HG03175 (cell line): ENCODE measurements around the gene AP3M1.
"Not testable (repeated sequence)": the region's sequence is repeated elsewhere in the genome, so short reads cannot be mapped to it uniquely, and the experiment has no call there.

Experiments
- ATAC-seq: cut with Tn5 transposase; IDR thresholded peaks from one replicate; pipeline ENCODE4 v1.9.1; 2021; ENCODE audit warnings: mild to moderate bottlenecking, moderate library complexity; ENCODE audit not compliant: unreplicated experiment

The AP3M1 gene

GRCh38 chr10:74163319-74164068, 12.9 kb upstream of the AP3M1 start:
- no peak for ATAC-seq

DNA sequence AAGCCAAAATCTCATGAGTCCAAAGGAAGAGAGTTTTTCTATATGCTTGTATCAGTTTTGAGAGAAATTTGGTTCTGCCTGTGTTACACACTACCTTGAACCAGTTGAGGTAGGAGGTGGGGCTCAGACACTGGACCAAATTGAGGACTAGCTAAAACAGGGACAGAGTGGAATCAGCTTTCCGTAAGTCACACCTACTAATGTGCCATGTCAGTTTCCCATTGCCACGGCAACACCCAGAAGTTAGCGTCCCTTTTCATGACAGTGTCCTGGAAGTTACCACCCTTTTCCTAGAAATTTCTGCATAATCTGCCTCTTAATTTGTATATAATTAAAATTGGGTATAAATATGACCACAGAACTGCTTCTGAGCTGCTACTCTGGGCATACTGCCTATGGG, 9.4 kb upstream of the AP3M1 start:
- no peak for ATAC-seq

DNA sequence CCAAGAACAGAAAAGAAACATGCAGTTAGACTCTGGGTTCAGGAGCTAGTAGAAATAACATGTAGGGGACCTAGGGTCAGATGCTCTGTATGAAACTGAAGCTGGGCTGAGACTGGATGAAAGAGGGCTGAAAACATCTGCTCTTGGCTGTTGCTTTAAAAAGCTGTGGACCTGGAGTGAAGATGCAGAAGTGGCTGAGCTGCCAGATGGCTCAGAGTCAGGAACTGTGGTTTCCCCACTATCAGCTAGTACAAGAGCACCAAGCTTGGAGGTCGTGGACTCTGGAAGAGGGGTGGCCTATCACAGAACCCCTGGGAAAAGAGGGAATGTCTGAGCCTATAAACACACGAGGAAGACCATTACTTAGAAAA, 6.3 kb upstream of the AP3M1 start:
- no peak for ATAC-seq

DNA sequence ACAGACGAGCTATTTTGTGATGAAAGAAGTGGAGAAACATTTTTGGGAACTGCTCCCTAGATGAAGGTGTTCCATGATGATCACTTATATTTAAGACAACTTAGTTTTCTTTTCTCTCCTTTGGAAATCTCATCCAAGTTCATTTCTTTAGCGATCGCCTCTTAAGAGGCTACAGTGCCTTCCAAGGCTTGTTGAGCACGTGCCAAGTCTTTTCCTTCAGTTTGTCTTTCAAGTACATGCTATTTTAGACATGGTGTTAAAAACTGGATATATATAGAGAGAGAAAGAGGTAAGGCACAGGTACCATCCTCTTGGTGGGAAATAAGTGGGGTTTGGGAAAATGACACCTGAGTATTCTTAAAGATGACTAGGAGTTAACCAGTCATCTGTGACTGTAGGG, 3.0 kb upstream of the AP3M1 start:
- ATAC-seq: no peak

DNA sequence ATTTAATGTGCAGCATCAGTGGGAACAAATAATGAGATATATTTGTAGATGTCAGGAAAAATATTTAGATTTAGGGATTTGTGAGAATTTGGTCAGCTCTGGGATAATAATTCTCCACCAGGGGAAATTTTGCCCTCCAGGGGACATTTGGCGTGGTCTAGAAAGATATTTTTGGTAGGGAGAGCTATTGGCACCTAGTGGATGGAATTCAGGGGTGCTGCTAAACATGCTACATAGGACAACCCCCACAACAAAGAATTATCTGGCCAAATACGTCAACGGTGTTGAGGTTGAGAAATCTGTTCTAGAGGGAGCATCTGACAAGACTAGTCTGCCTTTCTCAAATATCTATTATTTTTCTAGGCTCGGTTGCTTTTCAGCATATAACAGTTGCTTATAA, 2.5 kb upstream of the AP3M1 start:
- no peak for ATAC-seq

DNA sequence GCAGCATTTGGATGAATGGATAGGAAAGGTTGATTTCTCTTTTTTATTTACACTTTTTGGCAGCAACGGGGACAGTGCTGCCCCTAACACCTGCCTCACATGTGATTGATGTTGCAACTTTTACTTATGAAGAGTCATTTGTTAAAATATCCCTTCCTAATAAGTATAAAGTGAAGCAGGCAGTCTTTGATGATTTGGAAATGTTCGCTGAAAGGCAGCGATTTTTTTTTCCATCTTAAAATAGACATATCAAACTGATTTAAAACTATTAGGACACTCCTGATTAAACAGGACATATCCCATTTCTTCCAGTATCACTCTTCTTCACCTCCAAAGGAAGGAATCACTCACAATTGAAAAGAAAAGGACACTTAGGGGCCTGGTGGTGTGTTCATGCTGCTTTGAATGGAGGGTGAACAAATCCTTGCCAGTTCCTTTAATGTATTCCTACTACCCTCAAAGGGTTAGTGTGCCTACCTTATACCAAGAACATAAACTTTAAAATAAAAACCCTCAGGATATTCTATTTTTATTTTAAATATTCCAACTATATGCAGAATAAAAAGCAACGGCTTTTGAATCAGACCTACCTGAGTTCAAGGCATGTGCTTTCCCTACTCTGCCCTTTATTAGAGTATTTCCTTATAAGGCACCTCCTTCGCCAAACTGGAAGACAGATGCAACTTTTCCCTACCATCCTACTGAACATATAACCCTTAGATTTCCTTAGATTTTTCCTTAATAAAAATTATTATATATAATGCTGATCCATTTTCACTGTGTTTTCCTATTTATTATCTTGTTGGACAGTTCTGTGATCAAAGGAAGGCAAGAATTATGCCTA, 1.5 kb upstream of the AP3M1 start:
- no peak for ATAC-seq

DNA sequence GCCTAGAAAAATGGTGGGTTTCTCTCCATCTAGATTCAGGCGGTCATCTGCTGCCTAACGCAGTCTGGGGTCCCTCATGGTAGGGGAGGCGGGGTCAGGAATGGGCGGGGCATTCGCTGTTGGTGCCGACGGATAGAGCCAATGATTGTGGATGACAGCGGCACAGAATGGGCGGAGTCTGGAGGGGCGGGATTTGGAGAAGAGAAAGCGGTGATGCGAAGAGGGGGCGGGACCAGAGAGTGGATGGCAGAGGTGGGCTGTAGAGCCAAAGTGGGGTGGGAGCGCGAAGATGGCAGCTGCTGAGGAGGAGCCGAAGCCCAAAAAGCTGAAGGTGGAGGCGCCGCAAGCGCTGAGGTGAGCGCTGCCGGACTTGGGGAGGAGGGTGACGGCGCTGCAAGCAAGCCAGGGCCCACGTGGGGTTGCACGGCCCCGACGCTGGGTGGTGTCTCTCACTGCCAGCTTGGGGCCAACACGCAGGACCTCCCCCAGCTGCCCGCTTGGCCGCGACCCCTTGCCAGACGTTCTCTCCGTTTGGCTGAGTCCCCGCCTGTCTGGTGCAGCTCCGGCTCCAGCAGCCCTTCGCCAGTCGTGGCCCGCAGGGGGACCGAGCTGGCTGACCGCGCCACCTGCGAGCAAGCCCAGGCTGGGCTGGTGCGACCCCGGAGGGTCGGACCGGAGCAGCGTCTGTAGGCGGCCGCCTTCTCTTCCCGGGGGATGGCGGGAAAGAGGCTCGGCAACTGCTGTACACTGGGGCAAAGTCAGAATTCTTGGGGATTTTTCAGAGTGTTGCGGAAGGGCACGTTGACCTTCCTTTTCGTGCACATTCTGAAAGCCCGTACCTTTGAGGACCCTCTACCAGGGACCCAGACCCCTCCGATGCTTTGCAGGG, 606 bp upstream of the AP3M1 start, which contains the start of gene ADK:
Gene ADK (plus strand): TSS at position 232 of the 889 bp plus-strand sequence. CDS start 58 bp downstream, at position 290.
- peak; percentile 86 for ATAC-seq

- ATAC-seq: not testable (repeated sequence)
These were observed 3.6 kb downstream of the AP3M1 start for GRCh38 chr10:74146980-74147379.

DNA sequence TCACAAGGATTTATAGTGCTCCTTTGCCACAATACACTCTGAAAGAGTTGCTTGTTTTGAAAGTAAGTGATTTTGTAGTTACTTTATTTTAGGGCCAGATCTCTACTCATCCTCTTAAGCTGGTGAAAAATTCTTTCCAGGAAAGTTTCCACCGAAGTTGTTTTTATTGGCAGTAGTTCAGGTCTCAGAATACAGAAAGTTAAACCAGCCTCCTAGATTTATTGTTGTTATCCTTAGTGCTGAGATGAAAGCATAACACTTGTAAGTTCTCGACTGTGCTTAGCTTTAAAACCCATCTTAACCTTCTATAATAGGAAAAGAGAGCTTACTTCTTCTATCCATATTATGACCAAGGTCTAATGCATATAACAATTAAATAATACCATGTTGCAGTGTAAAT, 5.5 kb downstream of the AP3M1 start:
- no peak for ATAC-seq

DNA sequence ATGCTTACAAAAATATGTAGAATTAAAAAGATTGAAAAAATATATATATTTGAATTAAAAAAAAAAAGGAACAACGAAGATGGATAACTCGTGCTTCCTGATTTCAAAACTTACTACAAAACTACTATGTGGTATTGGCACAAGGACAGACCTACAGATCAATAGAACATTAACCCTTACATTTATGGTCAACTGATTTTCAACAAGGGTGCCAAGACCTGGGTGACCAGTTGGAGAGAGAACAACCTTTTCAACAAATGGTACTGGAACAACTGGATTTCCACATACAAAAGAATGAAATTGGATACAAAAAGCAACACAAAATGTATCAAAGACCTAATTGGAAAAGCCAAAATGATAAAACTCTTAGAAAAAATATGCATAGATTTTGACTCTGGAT, 10.1 kb downstream of the AP3M1 start:
- no peak for ATAC-seq

DNA sequence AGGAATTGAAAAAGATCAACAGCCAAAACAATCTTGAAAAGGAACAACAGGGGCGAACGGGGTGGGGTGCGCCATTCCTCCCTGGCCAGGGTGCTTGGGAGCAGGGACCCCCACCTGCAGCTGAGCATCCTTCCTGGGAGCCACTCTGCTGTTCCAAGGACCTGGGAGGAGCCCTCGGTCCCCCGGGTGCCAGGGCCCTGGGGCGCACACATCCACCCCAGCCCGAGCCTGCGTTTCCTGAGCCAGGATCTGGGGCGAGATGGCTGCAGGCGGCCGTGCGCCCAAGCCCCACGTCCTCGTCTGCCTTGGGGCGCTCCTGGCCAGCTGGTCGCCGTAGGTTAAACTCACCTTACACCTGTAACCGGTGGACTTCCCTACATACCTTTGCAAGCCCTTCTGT, 10.6 kb downstream of the AP3M1 start:
- no peak for ATAC-seq

GRCh38 chr10:74138596-74138995, 12.0 kb downstream of the AP3M1 start:
- ATAC-seq: not testable (repeated sequence)

GRCh38 chr10:74137992-74138391, 12.6 kb downstream of the AP3M1 start:
- ATAC-seq: no peak

GRCh38 chr10:74135452-74135851, 15.2 kb downstream of the AP3M1 start:
- no peak for ATAC-seq

- no peak for ATAC-seq
These were observed 16.5 kb downstream of the AP3M1 start for GRCh38 chr10:74133923-74134820.

DNA sequence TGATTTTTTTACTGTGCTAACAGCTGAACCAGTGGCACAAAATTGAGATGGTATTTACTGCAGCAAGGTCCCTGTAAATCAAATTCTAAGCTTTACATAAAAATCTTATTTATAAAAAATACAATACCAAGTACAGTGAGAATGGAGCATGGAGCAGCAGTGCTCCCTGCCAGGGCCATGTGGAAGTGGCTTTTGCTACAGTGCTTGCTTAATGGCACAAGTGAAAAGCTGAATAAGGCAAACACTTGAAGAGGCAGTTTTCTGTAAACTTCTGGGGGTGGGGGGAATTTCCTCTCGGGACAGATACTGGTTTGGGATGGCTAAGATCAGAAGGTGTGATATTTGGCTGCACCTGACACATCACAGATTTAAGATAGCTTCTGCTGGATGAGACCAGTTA, 27.5 kb downstream of the AP3M1 start:
- no peak for ATAC-seq

DNA sequence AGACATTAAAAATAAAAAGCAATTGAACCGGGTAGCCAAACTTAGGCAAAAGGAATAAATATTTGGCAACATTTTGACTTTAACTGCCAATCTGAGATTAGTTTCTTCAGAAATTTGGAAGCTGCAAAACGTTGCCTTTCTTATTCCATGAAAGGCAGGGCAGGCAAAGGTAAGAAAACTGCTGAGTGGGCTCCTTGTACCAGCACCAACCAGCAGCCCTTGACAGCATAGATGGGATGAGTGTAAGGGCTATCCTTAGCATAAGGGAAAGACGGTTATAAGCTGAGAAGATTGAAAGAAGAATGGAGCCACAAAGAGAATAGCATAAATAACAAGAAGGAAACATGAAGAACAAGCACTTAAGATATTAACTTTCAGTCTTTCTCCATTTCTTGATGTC, 28.6 kb downstream of the AP3M1 start:
- no peak for ATAC-seq

DNA sequence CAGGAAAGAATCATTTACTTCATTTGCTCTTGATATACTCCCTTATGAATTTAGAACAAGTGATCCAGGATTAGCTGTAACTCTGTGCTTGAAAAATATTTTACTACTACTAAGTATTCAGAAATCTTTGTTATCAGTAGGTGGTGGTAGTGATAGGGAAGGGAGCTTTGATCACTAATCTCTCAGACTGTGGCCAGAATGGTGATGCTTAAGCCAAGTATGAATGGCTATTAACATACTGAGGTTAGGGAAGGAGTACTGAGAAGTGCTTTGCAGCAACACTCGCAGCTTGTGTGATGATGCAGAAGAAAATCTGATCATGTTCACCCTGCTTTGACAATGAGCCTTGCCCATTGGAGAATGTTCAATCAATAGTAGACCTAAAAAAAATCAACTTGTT, 29.3 kb downstream of the AP3M1 start:
- no peak for ATAC-seq

DNA sequence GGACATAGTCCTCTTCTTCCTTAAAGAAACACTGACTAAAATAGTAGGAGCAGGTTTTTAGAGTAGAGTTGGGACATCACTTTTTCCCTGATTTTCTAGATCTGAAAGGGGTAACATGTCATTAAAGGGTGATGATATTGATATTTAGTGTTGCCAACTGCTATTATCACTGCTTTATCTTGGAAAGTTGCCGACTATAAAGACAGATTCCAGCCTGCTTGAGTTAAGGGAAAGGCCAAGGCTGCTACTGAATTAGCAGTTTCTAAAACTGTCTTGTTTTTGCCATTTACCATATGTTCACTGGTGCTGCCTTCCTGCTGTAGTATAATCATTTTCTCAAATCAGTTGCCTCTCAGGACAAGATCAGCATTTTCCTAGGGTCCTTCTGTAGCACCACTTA, 29.7 kb downstream of the AP3M1 start:
- ATAC-seq: no peak

DNA sequence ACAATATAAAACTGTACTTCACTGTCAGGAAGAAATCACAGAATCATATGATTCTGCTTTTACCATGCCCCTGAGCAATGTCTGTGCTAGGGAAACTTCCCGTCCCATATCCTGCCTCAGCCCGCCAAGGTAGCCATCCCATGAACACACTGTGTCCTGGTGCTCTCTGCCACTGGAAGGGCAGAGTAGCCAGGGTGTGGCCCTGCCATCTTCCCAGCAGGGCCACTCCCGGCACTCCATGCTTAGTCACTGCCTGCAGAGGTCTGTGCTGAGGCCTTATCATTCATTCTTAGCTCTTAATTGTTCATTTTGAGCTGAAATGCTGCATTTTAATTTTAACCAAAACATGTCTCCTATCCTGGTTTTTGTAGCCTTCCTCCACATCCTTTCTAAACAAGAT, 31.8 kb downstream of the AP3M1 start:
- ATAC-seq: no peak
